ENCODE data around the gene MPL.
"Not testable (repeated sequence)": the region's sequence is repeated elsewhere in the genome, so short reads cannot be mapped to it uniquely, and the experiment has no call there.

The MPL gene

DNA sequence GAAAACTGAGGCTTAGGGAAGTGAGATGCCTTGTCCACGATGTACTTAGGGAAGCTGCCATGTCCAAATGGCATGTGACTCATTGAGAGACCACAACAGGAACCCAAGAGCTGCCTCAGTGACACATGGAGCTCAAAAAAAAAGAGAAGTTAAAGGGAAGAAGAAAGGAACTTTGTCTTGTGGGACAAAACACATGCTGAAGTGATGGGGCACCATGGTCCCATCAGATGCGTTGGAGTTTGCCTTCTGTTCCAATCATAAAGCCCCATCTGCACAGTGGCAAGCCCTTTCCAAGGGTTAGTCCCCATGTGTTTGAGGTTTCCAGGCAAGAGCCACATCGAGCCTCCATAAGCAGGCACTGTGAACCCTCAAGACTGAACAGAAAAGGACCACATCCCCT is 44.0 kb downstream of the MPL start:
- DNase-seq = peak; percentile 84 to 96 (median 90)

DNA sequence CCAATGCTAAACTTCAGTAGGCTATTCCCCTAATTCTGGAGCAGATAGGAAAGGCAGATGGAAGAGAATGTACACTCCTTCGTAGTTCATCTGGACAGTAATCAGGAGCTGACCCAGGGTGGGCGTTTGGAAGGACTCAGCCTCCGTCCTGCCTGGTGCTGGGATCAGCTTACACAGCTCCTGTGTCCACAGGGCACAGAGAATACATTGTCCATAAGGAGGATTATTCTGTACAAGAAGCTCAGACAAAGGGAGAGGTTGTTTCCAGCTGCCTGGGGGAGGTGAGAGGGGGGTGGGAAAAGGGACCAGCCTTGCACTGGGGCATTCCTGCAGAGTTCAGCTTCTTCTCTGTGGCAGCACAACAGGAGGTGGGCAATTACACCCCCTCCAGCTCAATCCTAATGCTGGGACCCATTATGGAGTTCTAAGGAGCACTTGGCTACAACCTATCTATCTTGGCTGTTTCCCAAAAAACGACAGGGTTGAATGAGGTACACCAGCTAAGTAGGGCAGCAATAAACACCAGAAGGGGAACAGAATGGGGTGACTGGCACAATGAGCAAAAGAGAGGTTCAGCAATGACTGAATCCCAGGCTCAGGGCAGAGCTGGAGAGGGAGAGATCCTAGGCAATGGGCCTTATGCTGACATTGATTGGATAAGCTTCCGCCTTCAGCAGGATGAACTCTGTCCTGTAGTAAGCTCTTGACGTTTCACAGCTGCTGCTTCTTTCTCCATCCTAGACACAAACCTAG is 44.6 kb downstream of the MPL start:
- no peak for DNase-seq

DNA sequence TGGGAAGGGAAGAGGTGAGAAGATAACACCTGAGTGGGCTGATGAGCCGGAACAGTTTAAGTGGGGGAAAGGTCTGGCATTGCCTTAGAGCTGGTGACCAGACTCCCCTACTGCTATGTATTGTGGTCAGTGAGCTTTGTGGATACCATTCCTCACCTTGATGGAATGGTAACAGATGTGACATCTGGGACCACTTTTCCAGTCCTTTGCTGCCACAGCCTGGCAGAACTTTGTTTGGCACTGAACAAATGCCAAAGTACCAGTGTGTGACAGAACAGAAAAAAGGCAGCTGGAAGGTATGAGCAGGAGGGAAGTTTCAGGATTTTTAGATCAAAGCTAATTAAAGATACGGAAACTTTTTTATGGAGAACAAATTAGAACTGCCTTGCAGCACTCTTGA is 45.8 kb downstream of the MPL start:
- no peak for DNase-seq

DNA sequence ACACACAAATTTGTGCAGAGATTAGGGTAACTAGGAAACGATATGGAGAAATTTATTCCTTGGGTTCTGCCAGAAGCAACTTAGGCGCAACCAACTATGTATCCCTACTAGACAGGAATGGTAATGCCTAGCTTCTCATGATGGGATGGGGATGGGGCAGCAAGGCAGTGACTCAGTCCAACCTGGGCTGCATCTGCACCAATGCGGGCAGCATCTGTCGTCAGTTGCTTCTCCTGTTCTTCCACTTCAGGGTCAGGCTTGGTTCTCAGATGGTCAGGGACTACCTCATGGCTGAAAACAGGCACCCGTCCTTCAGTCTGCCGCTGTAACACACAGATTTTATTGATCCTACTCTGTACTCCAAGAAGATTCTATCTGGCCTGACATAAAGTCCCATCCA is 49.1 kb downstream of the MPL start:
- DNase-seq = no peak

DNA sequence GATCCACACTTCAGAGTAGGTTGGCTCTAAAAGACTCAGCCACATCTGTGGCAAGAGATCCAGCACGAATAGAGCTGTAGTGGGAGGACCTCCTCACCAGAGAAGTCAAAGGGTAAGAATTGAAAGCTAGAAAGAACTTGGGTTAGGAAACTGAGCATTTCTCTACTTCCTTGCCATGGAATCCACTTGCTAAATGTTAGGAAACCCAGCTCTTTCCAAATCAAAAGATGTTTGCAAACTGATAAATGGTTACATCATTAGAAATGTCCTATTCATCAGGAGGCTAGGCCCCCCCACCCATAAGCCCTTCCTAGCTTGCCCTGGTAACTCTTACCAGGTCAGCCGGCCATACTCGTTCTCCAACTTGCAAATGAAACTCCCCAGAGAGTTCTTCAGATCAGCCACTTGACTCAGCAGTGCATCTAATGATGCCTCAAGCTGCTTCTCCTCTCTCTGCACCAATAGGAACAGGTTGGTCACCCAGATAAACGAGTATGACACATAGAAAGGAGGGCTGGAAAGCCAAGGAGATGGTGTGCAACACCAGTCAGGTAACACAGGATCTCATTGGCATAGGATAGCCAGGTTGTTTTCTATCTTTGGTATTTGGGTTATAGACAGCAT is 50.5 kb downstream of the MPL start:
- DNase-seq = peak in 3 of 4 experiments; percentile 19 to 54 (median 53)

DNA sequence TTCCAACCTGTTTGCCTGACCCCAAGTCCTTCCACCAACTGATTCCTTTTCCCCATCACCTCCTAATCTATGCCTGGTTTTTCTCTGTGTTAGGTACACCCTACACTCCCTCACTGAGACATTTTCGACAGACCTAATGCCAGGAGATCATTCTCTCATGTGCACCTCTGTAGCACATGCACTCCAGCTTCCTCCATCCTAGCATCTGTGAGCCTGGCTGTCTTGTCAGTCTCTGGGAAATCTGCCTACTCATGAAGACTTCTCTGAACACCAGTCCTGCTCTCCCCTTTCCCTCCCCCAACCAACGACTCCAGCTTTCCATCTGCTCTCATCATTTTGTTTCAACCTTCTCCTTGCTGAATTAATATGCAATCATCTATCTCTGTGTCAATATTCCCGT is 51.0 kb downstream of the MPL start:
- DNase-seq = peak in 1 of 4 experiments; percentile 22

- peak; percentile 97 to 98 (median 98) for DNase-seq
These were observed 52.0 kb downstream of the MPL start, which contains the start of the genes MED8 and SZT2 for GRCh38 chr1:43389326-43390313. MED8 (minus strand) TSS chr1:43389800; CDS start chr1:43389764, 36 bp downstream. SZT2 (plus strand) TSS chr1:43389899; CDS start chr1:43389969, 70 bp downstream.

DNA sequence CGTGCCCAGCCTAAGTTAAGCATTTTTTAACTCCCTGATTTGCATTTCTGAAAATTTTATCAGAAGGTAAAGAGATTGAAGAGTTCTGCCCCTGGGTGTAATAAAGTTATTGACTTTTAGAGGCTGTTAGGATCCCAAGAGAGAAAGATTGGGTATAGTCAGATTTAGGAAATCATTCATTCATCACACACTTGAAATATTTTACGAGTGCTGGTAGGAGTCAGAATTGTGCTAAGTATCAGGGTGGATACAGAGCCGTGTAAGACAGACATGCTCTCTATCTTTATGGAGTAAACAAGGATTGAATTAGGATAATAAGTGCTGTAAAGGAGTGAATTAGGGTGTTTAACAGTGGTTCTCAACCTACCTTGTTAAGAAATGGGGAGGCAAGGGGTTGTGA is 55.1 kb downstream of the MPL start:
- no peak for DNase-seq

GRCh38 chr1:43395523-43395922 is 57.9 kb downstream of the MPL start:
- no peak for DNase-seq

GRCh38 chr1:43396059-43396458 is 58.4 kb downstream of the MPL start:
- no peak for DNase-seq

GRCh38 chr1:43398227-43398626 is 60.6 kb downstream of the MPL start:
- no peak for DNase-seq

- DNase-seq = not testable (repeated sequence)
These were observed 62.8 kb downstream of the MPL start for GRCh38 chr1:43400441-43400840.

- DNase-seq = no peak
These were observed 64.7 kb downstream of the MPL start for GRCh38 chr1:43402089-43402865.
